GM23338 (cell line): ENCODE measurements around the gene ST14. TPM values are rescaled to one million over a fixed set of nuclear protein-coding genes. Genes with fewer than 3 reads are reported as not detected.
"Not testable (repeated sequence)": the region's sequence is repeated elsewhere in the genome, so short reads cannot be mapped to it uniquely, and the experiment has no call there.

Source experiments
- ATAC-seq: fragments of 200-7000 bp; cut with Tn5 transposase; 3 replicates; pipeline ENCODE4 v1.9.1; 2020
- DNase-seq: peaks from one replicate; pipeline ENCODE4 v3.0.0-alpha.2; 2015; ENCODE audit warnings: low spot score
- H2AFZ ChIP-seq: fragments of 200-600 bp; sonication (generic); 2 replicates; pipeline ENCODE4 v1.8.0; 2016; ENCODE audit warnings: antibody characterized with exemption, mild to moderate bottlenecking, moderate library complexity
- H3F3A ChIP-seq: fragments of 200-600 bp; sonication (generic); replicated peaks from 2 replicates; pipeline ENCODE4 v1.8.0; 2017; ENCODE audit warnings: antibody characterized with exemption, mixed run types, low read depth
- H3K27ac ChIP-seq: fragments of 200-600 bp; sonication (generic); 2 replicates; pipeline ENCODE4 v1.6.1; 2016; ENCODE audit warnings: low read depth
- H3K27me3 ChIP-seq: fragments of 200-600 bp; sonication (generic); 2 replicates; pipeline ENCODE4 v1.8.0; 2016; ENCODE audit warnings: mild to moderate bottlenecking, mixed run types, moderate library complexity; ENCODE audit not compliant: insufficient read depth
- H3K36me3 ChIP-seq: fragments of 200-600 bp; sonication (generic); 2 replicates; pipeline ENCODE4 v1.8.0; 2016; ENCODE audit warnings: mild to moderate bottlenecking; ENCODE audit not compliant: insufficient read depth
- H3K4me1 ChIP-seq: fragments of 200-600 bp; sonication (generic); 2 replicates; pipeline ENCODE4 v1.8.0; 2016; ENCODE audit warnings: mild to moderate bottlenecking, moderate library complexity; ENCODE audit not compliant: insufficient read depth
- H3K4me2 ChIP-seq: fragments of 200-600 bp; sonication (generic); 2 replicates; pipeline ENCODE4 v1.7.1; 2017; ENCODE audit warnings: mixed run types
- H3K4me3 ChIP-seq: fragments of 200-600 bp; sonication (generic); 2 replicates; pipeline ENCODE4 v1.6.1; 2016; ENCODE audit warnings: mixed run types
- H3K79me2 ChIP-seq: fragments of 200-600 bp; sonication (generic); replicated peaks from 2 replicates; pipeline ENCODE4 v1.8.0; 2017; ENCODE audit warnings: mild to moderate bottlenecking; ENCODE audit not compliant: insufficient read depth
- H3K9me2 ChIP-seq: fragments of 200-600 bp; sonication (generic); 2 replicates; pipeline ENCODE4 v1.8.0; 2017; ENCODE audit not compliant: insufficient read depth
- H4K20me1 ChIP-seq: fragments of 200-600 bp; sonication (generic); replicated peaks from 2 replicates; pipeline ENCODE4 v1.8.0; 2017; ENCODE audit warnings: mild to moderate bottlenecking; ENCODE audit not compliant: insufficient read depth
- H3K27ac Mint-ChIP-seq: 2 replicates; pipeline ENCODE4 v1.8.0; 2020; ENCODE audit warnings: inconsistent platforms, mild to moderate bottlenecking, moderate library complexity, mixed read lengths
- H3K27me3 Mint-ChIP-seq: 3 replicates; pipeline ENCODE4 v1.8.0; 2022; ENCODE audit warnings: low read depth, mild to moderate bottlenecking, moderate library complexity, mixed read lengths, inconsistent platforms; ENCODE audit not compliant: insufficient read depth, poor library complexity
- H3K36me3 Mint-ChIP-seq: 3 replicates; pipeline ENCODE4 v1.8.0; 2021; ENCODE audit warnings: low read depth, mild to moderate bottlenecking, inconsistent platforms, moderate library complexity, mixed read lengths
- H3K4me1 Mint-ChIP-seq: 3 replicates; pipeline ENCODE4 v1.8.0; 2020; ENCODE audit warnings: mild to moderate bottlenecking, inconsistent platforms, mixed read lengths
- H3K4me3 Mint-ChIP-seq: 3 replicates; pipeline ENCODE4 v1.8.0; 2021; ENCODE audit warnings: moderate library complexity, mild to moderate bottlenecking, inconsistent platforms, mixed read lengths
- H3K9me3 Mint-ChIP-seq: 3 replicates; pipeline ENCODE4 v1.8.0; 2020; ENCODE audit warnings: moderate library complexity, mild to moderate bottlenecking, inconsistent platforms, mixed read lengths
- CREB1 ChIP-seq: fragments of 250-450 bp; sonication (Bioruptor Pico); IDR thresholded peaks from 2 replicates; pipeline ENCODE4 v1.5.0; 2020; ENCODE audit warnings: low read depth, mild to moderate bottlenecking, moderate library complexity
- STAT1 ChIP-seq: IDR thresholded peaks from one replicate; pipeline ENCODE4 v1.6.1; 2016; ENCODE audit warnings: antibody characterized with exemption; ENCODE audit not compliant: unreplicated experiment
- ZNF114 ChIP-seq: fragments of 250-450 bp; sonication (Bioruptor Pico); IDR thresholded peaks from 2 replicates; pipeline ENCODE4 v1.5.0; 2020; ENCODE audit warnings: mild to moderate bottlenecking, moderate library complexity
- polyA plus RNA-seq: library from polyadenylated mRNA; unstranded; fragments of >200 nt; fragmentation: Nextera tagmentation; extraction: Ambion mirVana; gene quantifications from 2 replicates; pipeline ENCODE4 v1.2.1, GENCODE V29; 2016
- total RNA-seq: library from RNA; depleted of rRNA; stranded (reverse); fragments of >200 nt; shearing (Covaris generic); gene quantifications from 2 replicates; pipeline ENCODE4 v1.2.3, GENCODE V29; 2014
- TF ChIP-seq, protein P1 (sequence below): fragments of 250-450 bp; sonication (Bioruptor Pico); IDR thresholded peaks from 2 replicates; pipeline ENCODE4 v1.5.0; 2020; ENCODE audit warnings: mild to moderate bottlenecking, moderate library complexity

ST14 gene
- total and polyA plus RNA-seq, 2 experiments from 2014 or later = 7.9 to 32.7 TPM

DNA sequence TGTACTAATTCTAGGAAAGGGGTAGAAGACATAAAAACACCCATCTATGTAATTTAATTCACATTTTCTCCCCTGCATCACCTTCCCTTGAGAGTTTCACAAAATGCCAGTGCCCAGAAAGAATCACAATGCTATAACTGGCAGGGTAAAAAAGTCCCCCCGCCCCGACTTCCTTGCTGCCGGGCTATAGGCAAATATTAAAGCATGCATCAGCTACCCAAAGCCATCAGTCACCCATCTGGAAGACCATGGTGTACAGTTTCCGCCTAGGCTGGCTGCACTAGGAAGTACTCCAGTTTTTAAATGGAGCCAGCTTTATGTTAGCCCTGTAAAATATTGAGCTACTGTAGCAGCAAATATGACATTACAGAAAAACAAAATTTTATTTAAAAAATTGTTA lies 67.8 kb downstream of the ST14 start (continued):
- TF ChIP-seq, protein P1, sequence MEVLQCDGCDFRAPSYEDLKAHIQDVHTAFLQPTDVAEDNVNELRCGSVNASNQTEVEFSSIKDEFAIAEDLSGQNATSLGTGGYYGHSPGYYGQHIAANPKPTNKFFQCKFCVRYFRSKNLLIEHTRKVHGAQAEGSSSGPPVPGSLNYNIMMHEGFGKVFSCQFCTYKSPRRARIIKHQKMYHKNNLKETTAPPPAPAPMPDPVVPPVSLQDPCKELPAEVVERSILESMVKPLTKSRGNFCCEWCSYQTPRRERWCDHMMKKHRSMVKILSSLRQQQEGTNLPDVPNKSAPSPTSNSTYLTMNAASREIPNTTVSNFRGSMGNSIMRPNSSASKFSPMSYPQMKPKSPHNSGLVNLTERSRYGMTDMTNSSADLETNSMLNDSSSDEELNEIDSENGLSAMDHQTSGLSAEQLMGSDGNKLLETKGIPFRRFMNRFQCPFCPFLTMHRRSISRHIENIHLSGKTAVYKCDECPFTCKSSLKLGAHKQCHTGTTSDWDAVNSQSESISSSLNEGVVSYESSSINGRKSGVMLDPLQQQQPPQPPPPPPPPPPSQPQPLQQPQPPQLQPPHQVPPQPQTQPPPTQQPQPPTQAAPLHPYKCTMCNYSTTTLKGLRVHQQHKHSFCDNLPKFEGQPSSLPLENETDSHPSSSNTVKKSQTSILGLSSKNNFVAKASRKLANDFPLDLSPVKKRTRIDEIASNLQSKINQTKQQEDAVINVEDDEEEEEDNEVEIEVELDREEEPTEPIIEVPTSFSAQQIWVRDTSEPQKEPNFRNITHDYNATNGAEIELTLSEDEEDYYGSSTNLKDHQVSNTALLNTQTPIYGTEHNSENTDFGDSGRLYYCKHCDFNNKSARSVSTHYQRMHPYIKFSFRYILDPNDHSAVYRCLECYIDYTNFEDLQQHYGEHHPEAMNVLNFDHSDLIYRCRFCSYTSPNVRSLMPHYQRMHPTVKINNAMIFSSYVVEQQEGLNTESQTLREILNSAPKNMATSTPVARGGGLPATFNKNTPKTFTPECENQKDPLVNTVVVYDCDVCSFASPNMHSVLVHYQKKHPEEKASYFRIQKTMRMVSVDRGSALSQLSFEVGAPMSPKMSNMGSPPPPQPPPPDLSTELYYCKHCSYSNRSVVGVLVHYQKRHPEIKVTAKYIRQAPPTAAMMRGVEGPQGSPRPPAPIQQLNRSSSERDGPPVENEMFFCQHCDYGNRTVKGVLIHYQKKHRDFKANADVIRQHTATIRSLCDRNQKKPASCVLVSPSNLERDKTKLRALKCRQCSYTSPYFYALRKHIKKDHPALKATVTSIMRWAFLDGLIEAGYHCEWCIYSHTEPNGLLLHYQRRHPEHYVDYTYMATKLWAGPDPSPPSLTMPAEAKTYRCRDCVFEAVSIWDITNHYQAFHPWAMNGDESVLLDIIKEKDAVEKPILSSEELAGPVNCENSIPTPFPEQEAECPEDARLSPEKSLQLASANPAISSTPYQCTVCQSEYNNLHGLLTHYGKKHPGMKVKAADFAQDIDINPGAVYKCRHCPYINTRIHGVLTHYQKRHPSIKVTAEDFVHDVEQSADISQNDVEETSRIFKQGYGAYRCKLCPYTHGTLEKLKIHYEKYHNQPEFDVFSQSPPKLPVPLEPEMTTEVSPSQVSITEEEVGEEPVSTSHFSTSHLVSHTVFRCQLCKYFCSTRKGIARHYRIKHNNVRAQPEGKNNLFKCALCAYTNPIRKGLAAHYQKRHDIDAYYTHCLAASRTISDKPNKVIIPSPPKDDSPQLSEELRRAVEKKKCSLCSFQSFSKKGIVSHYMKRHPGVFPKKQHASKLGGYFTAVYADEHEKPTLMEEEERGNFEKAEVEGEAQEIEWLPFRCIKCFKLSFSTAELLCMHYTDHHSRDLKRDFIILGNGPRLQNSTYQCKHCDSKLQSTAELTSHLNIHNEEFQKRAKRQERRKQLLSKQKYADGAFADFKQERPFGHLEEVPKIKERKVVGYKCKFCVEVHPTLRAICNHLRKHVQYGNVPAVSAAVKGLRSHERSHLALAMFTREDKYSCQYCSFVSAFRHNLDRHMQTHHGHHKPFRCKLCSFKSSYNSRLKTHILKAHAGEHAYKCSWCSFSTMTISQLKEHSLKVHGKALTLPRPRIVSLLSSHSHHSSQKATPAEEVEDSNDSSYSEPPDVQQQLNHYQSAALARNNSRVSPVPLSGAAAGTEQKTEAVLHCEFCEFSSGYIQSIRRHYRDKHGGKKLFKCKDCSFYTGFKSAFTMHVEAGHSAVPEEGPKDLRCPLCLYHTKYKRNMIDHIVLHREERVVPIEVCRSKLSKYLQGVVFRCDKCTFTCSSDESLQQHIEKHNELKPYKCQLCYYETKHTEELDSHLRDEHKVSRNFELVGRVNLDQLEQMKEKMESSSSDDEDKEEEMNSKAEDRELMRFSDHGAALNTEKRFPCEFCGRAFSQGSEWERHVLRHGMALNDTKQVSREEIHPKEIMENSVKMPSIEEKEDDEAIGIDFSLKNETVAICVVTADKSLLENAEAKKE (CRISPR knock-in tag) = no peak
- TF ChIP-seq STAT1 (no peak), ZNF114 (CRISPR knock-in tag) (no peak), CREB1 (CRISPR knock-in tag) (no peak)

DNA sequence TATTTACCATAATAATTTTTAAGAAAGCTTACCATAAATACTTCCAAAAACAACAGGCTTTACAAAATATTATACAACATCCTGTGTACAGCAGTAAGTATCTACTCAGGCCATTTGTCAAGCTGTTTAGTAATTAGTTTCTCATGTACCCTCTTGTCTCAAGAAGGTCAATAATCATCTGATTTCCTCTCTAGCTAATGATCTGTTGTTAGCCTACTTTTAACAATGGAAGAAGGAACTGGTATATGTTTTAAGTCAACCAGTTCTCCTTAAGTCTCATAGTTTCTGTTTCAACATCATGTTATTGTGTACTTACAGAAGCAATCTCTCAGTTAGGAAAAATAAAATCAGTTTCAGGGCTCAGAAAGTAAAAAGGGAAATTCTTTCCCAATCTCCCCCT lies 73.9 kb downstream of the ST14 start:
- not testable (repeated sequence) for H3K27ac ChIP-seq, H3K27me3 Mint-ChIP-seq, H3K27me3 ChIP-seq, DNase-seq, H3K9me2 ChIP-seq, H3K4me1 ChIP-seq, H4K20me1 ChIP-seq, H3K79me2 ChIP-seq, H2AFZ ChIP-seq, H3K27ac Mint-ChIP-seq, ATAC-seq, H3K4me2 ChIP-seq, H3K4me1 Mint-ChIP-seq, H3F3A ChIP-seq, H3K4me3 ChIP-seq, H3K9me3 Mint-ChIP-seq, H3K4me3 Mint-ChIP-seq
- H3K36me3 Mint-ChIP-seq = peaks cover 33% of the 10 kb centered on the region
- H3K36me3 ChIP-seq = peaks cover 27% of the 10 kb centered on the region; the same call in 1 of the 2 replicates

DNA sequence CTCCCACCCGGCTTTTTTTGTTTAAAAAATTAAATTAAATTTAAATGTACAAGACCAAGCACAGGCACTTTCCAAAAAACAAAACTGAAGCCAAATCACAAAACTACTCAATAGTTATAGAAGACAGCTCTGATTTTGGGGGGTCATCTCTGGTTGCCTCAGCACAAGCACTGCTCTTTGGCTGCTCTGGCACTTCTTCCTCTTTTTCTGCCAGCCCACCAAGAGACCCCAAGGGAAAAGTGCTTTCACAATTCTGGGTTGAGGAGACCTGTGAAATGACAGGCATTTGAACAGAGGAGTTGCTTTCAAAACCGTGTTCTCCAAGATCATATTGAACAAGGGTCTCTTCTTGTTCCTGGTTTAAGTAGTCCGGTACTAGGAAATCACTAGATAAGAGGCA lies 74.3 kb downstream of the ST14 start:
- H3K4me1 Mint-ChIP-seq, H3K27me3 Mint-ChIP-seq, H3K9me3 Mint-ChIP-seq, H3K79me2 ChIP-seq, H3K4me2 ChIP-seq, H3F3A ChIP-seq, H3K4me3 ChIP-seq, H4K20me1 ChIP-seq, H3K9me2 ChIP-seq, H3K27ac ChIP-seq, H3K27me3 ChIP-seq, H3K4me1 ChIP-seq, H3K4me3 Mint-ChIP-seq, H2AFZ ChIP-seq, H3K27ac Mint-ChIP-seq, DNase-seq, ATAC-seq: not testable (repeated sequence)
- peaks cover 33% of the 10 kb centered on the region for H3K36me3 Mint-ChIP-seq
- H3K36me3 ChIP-seq = peaks cover 27% of the 10 kb centered on the region; the same call in 1 of the 2 replicates
